Right lobe of liver (tissue), 4 donors: Measurements from ENCODE around the gene TREH.

Source experiments
- POLR2A ChIP-seq: fragments of 450-650 bp; IDR thresholded peaks from one replicate; pipeline ENCODE4 v1.6.1; 2017; ENCODE audit warnings: antibody characterized with exemption, mild to moderate bottlenecking
- TF ChIP-seq, protein P1 (sequence below), 4 donors: fragments of 200-600 bp in 3 of 4; fragments of 450-650 bp in 1 of 4; IDR thresholded peaks; one replicate each; pipeline versions ENCODE4 v1.5.1 to v1.8.0; 2016 to 2022; ENCODE audit warnings: antibody characterized with exemption in 4 of 4, mild to moderate bottlenecking in 2 of 4
- donor health status: DM: no; HTN: no; CAD: no.
- donor health status: DM: no; HTN: no; CAD: no.
- donor health status: DM: no; HTN: yes; CAD: no.

DNA sequence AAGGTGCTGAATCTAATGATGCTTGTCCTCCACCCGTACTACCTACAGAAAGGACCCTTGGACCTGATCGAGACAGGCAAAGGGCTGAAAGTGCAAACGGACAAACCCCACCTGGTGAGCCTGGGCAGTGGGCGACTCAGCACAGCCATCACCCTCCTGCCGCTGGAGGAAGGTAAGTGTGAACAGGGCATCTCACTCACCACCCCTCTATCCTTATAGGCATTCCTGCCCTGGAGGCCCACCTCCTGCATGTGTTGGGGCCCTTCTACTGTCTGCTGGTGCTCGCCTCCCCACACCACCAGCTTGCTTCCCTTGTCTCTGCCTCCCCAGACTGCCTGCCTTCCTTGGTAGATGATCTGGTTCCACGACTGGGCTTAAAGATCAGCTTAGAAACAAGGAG, 64.9 kb downstream of the TREH start:
- TF ChIP-seq, protein P1, sequence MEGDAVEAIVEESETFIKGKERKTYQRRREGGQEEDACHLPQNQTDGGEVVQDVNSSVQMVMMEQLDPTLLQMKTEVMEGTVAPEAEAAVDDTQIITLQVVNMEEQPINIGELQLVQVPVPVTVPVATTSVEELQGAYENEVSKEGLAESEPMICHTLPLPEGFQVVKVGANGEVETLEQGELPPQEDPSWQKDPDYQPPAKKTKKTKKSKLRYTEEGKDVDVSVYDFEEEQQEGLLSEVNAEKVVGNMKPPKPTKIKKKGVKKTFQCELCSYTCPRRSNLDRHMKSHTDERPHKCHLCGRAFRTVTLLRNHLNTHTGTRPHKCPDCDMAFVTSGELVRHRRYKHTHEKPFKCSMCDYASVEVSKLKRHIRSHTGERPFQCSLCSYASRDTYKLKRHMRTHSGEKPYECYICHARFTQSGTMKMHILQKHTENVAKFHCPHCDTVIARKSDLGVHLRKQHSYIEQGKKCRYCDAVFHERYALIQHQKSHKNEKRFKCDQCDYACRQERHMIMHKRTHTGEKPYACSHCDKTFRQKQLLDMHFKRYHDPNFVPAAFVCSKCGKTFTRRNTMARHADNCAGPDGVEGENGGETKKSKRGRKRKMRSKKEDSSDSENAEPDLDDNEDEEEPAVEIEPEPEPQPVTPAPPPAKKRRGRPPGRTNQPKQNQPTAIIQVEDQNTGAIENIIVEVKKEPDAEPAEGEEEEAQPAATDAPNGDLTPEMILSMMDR (IDR thresholded peaks at IDR 0.05), result no peak
- no peak for TF ChIP-seq POLR2A
